ENCODE results near the gene KCNIP3. TPM values are rescaled to one million over a fixed set of nuclear protein-coding genes. Genes with fewer than 3 reads are reported as not detected.

KCNIP3 gene
- total RNA-seq, 1 donor from 2014 or later: 0.68 TPM

- FAIRE-seq: no peak
- TF ChIP-seq CTCF (IDR thresholded peaks at IDR 0.05; ENCODE audit: insufficient read depth, low read depth, low read length) (no peak), EZH2 (IDR thresholded peaks at IDR 0.05; ENCODE audit: insufficient read depth, low read length) (no peak)
- H3K4me1 Mint-ChIP-seq (ENCODE audit: low read depth, unreplicated experiment): peaks cover 6% of the 10 kb centered on the region
- no peak overlapping the region for H3K4me3 Mint-ChIP-seq (ENCODE audit: unreplicated experiment)
- peaks cover 16% of the 10 kb centered on the region for H3K27me3 Mint-ChIP-seq (ENCODE audit: low read depth, unreplicated experiment)
- H3K27me3 ChIP-seq (ENCODE audit: insufficient read depth, low read length): no peaks in the 10 kb centered on the region
- H3K9me3 ChIP-seq (ENCODE audit: insufficient read depth, low read depth, low read length): no peaks in the 10 kb centered on the region
- H3K79me2 ChIP-seq (ENCODE audit: insufficient read depth, low read length): no peaks in the 10 kb centered on the region
- no peak overlapping the region for H3K27ac ChIP-seq (ENCODE audit: low read depth, low read length)
- H3K36me3 ChIP-seq (ENCODE audit: insufficient read depth, low read length): no peaks in the 10 kb centered on the region
- H3K9me3 Mint-ChIP-seq (ENCODE audit: unreplicated experiment): peaks cover 2% of the 10 kb centered on the region
- H3K4me3 ChIP-seq (ENCODE audit: insufficient read depth, low read depth, low read length): no peak overlapping the region
- H3K27ac Mint-ChIP-seq (ENCODE audit: unreplicated experiment): no peak overlapping the region
- no peak overlapping the region for H2AFZ ChIP-seq (ENCODE audit: low read depth, low read length)
- H3K4me1 ChIP-seq (ENCODE audit: insufficient read depth, low read length): peaks cover 12% of the 10 kb centered on the region
- no peak overlapping the region for H3K9ac ChIP-seq (ENCODE audit: low read length)
- no peak for DNase-seq (ENCODE audit: low read depth)
- no peaks in the 10 kb centered on the region for H4K20me1 ChIP-seq (ENCODE audit: insufficient read depth, low read length)
- no peak overlapping the region for H3K4me2 ChIP-seq (ENCODE audit: low read length)
- H3K36me3 Mint-ChIP-seq (ENCODE audit: low read depth, unreplicated experiment): no peaks in the 10 kb centered on the region
These were observed 14.7 kb upstream of the KCNIP3 start for GRCh38 chr2:95282458-95282857.

GRCh38 chr2:95283562-95283961 is 13.6 kb upstream of the KCNIP3 start:
- TF ChIP-seq EZH2 (IDR thresholded peaks at IDR 0.05; ENCODE audit: insufficient read depth, low read length) (no peak), CTCF (IDR thresholded peaks at IDR 0.05; ENCODE audit: insufficient read depth, low read depth, low read length) (no peak)
- no peaks in the 10 kb centered on the region for H3K4me1 Mint-ChIP-seq (ENCODE audit: low read depth, unreplicated experiment)
- no peak for DNase-seq (ENCODE audit: low read depth)
- no peak overlapping the region for H3K27ac Mint-ChIP-seq (ENCODE audit: unreplicated experiment)
- no peak for FAIRE-seq
- H3K4me1 ChIP-seq (ENCODE audit: insufficient read depth, low read length): peaks cover under 1% of the 10 kb centered on the region
- no peak overlapping the region for H3K9ac ChIP-seq (ENCODE audit: low read length)
- no peaks in the 10 kb centered on the region for H3K36me3 ChIP-seq (ENCODE audit: insufficient read depth, low read length)
- no peaks in the 10 kb centered on the region for H3K9me3 Mint-ChIP-seq (ENCODE audit: unreplicated experiment)
- H3K27me3 Mint-ChIP-seq (ENCODE audit: low read depth, unreplicated experiment): peaks cover 23% of the 10 kb centered on the region
- no peaks in the 10 kb centered on the region for H4K20me1 ChIP-seq (ENCODE audit: insufficient read depth, low read length)
- no peaks in the 10 kb centered on the region for H3K27me3 ChIP-seq (ENCODE audit: insufficient read depth, low read length)
- H3K27ac ChIP-seq (ENCODE audit: low read depth, low read length): no peak overlapping the region
- no peak overlapping the region for H3K4me3 ChIP-seq (ENCODE audit: insufficient read depth, low read depth, low read length)
- no peak overlapping the region for H3K4me2 ChIP-seq (ENCODE audit: low read length)
- no peaks in the 10 kb centered on the region for H3K9me3 ChIP-seq (ENCODE audit: insufficient read depth, low read depth, low read length)
- H3K36me3 Mint-ChIP-seq (ENCODE audit: low read depth, unreplicated experiment): no peaks in the 10 kb centered on the region
- H3K79me2 ChIP-seq (ENCODE audit: insufficient read depth, low read length): no peaks in the 10 kb centered on the region
- no peak overlapping the region for H2AFZ ChIP-seq (ENCODE audit: low read depth, low read length)
- H3K4me3 Mint-ChIP-seq (ENCODE audit: unreplicated experiment): no peak overlapping the region

GRCh38 chr2:95284886-95285541 is 12.1 kb upstream of the KCNIP3 start:
- no peak overlapping the region for H3K27ac Mint-ChIP-seq (ENCODE audit: unreplicated experiment)
- peaks cover under 1% of the 10 kb centered on the region for H3K9me3 Mint-ChIP-seq (ENCODE audit: unreplicated experiment)
- no peaks in the 10 kb centered on the region for H3K36me3 Mint-ChIP-seq (ENCODE audit: low read depth, unreplicated experiment)
- Histone ChIP-seq H3K4me1 (ENCODE audit: insufficient read depth, low read length) (no peaks in the 10 kb centered on the region), H3K9ac (ENCODE audit: low read length) (no peak overlapping the region), H3K27ac (ENCODE audit: low read depth, low read length) (no peak overlapping the region), H3K9me3 (ENCODE audit: insufficient read depth, low read depth, low read length) (no peaks in the 10 kb centered on the region), H3K4me3 (ENCODE audit: insufficient read depth, low read depth, low read length) (no peak overlapping the region), H2AFZ (ENCODE audit: low read depth, low read length) (no peak overlapping the region), H3K36me3 (ENCODE audit: insufficient read depth, low read length) (no peaks in the 10 kb centered on the region), H3K4me2 (ENCODE audit: low read length) (no peak overlapping the region), H4K20me1 (ENCODE audit: insufficient read depth, low read length) (no peaks in the 10 kb centered on the region), H3K79me2 (ENCODE audit: insufficient read depth, low read length) (no peaks in the 10 kb centered on the region), H3K27me3 (ENCODE audit: insufficient read depth, low read length) (no peaks in the 10 kb centered on the region)
- H3K4me1 Mint-ChIP-seq (ENCODE audit: low read depth, unreplicated experiment): no peaks in the 10 kb centered on the region
- peaks cover 23% of the 10 kb centered on the region for H3K27me3 Mint-ChIP-seq (ENCODE audit: low read depth, unreplicated experiment)
- TF ChIP-seq EZH2 (IDR thresholded peaks at IDR 0.05; ENCODE audit: insufficient read depth, low read length) (no peak), CTCF (IDR thresholded peaks at IDR 0.05; ENCODE audit: insufficient read depth, low read depth, low read length) (no peak)
- DNase-seq (ENCODE audit: low read depth) (no peak), FAIRE-seq (no peak)
- no peak overlapping the region for H3K4me3 Mint-ChIP-seq (ENCODE audit: unreplicated experiment)

Measured in astrocyte (in vitro differentiated cells and primary cell).